Measurements from ENCODE around the gene ATXN10.

ATXN10 gene

DNA sequence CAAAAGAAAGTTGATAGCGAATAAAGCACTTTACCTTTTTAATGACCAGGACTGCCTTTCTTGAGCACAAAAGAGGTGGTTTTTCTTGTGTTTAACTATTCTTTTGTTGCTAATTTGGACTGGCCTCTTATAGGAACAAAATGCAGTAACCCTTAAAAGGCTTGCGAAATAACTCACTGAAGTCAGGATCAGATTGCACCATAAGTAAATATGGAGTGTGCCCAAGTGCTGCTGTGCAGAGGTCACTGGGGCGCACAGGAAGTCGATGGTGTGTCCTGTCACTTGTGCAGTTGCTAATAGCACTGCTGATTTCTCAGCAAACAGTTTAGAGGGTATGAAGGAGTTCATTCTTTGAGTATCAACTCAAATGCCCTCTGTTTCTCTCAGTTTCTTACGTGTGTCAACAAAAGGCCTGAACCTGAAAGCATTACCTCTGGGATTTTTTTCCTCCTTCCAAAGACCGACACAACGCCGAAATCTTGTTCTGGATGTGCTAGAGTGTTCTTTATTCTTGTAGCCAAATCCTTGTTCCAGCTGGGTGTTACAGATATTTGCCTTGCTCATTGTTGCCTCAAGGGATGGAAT lies 71.3 kb downstream of the ATXN10 start:
- H3K36me3 ChIP-seq (ENCODE audit: insufficient read depth, low read length) = peaks cover 86% of the 10 kb centered on the region
- no peaks in the 10 kb centered on the region for H3K9me2 ChIP-seq (replicated peaks; ENCODE audit: low read depth, low read length)
- H4K20me1 ChIP-seq (ENCODE audit: insufficient read depth, low read length, poor library complexity, severe bottlenecking) = peaks cover 7% of the 10 kb centered on the region
- H3K4me1 ChIP-seq (ENCODE audit: insufficient read depth, low read length, poor library complexity, severe bottlenecking) = no peaks in the 10 kb centered on the region
- H3K9ac ChIP-seq (ENCODE audit: low read depth, low read length, poor library complexity, severe bottlenecking) = no peak overlapping the region
- H3K4me3 ChIP-seq (ENCODE audit: low read length, poor library complexity, severe bottlenecking) = no peak overlapping the region
- no peaks in the 10 kb centered on the region for H3K27me3 ChIP-seq (ENCODE audit: insufficient read depth, low read length, poor library complexity, severe bottlenecking)
- H3F3A ChIP-seq (ENCODE audit: low read depth) = no peaks in the 10 kb centered on the region
- no peak overlapping the region for H3K4me2 ChIP-seq (ENCODE audit: low read depth, low read length, poor library complexity, severe bottlenecking)
- TF ChIP-seq, protein P1, sequence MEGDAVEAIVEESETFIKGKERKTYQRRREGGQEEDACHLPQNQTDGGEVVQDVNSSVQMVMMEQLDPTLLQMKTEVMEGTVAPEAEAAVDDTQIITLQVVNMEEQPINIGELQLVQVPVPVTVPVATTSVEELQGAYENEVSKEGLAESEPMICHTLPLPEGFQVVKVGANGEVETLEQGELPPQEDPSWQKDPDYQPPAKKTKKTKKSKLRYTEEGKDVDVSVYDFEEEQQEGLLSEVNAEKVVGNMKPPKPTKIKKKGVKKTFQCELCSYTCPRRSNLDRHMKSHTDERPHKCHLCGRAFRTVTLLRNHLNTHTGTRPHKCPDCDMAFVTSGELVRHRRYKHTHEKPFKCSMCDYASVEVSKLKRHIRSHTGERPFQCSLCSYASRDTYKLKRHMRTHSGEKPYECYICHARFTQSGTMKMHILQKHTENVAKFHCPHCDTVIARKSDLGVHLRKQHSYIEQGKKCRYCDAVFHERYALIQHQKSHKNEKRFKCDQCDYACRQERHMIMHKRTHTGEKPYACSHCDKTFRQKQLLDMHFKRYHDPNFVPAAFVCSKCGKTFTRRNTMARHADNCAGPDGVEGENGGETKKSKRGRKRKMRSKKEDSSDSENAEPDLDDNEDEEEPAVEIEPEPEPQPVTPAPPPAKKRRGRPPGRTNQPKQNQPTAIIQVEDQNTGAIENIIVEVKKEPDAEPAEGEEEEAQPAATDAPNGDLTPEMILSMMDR (conservative IDR thresholded peaks at IDR 0.05; ENCODE audit: low read length) = no peak
- TF ChIP-seq EZH2phosphoT487 (IDR thresholded peaks at IDR 0.05; ENCODE audit: borderline replicate concordance) = no peak
- H3K9me3 ChIP-seq (ENCODE audit: insufficient read depth, low read depth, low read length) = no peaks in the 10 kb centered on the region
- peaks cover 11% of the 10 kb centered on the region; the same call in 1 of the 2 replicates for H3K79me2 ChIP-seq (ENCODE audit: insufficient read depth, low read length)
- H2AFZ ChIP-seq (ENCODE audit: low read length) = no peak overlapping the region

DNA sequence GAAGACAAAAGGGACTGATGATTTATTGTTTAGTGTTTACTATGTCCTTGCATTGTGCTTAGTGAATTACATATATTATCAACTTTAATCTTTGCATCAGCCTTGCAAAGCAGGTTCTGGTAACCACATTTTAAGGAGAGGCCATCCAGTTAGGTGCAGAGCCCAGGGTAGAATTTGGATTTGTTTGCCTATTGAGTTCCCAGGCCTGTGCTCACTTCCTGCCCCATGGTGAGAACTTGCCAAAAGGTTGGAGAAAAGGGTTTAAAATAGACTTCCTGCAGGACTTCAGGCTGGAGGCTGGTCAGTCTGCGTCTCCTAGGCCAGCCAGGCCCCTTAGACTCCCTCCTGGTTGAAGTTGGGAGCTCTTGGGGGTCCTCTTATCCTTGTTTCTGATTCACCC lies 72.1 kb downstream of the ATXN10 start:
- TF ChIP-seq EZH2phosphoT487 (IDR thresholded peaks at IDR 0.05; ENCODE audit: borderline replicate concordance) = no peak
- TF ChIP-seq, protein P1 (conservative IDR thresholded peaks at IDR 0.05; ENCODE audit: low read length) = no peak
- H3K4me2 ChIP-seq (ENCODE audit: low read depth, low read length, poor library complexity, severe bottlenecking) = no peak overlapping the region

DNA sequence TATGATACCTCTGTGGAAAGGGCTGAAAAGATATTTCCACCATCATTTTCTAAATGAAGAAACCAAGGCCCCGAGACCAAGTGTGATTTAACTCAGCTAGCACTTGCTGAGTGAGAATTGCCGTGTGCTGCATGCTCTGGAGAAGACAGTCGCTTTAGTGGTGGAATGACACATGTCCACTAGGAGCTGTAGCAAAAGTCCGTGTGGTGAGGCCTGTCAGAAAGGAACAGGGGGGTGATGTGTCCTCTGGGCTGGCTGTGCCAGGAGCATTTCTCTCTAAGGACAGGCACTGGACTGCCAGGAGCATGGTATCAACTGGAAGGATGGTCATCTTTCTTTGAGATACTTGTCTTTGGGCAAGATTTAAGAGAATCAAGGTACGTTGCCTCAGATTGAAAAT lies 72.8 kb downstream of the ATXN10 start:
- Histone ChIP-seq H3K36me3 (ENCODE audit: insufficient read depth, low read length) (peaks cover 84% of the 10 kb centered on the region), H3K27me3 (ENCODE audit: insufficient read depth, low read length, poor library complexity, severe bottlenecking) (no peaks in the 10 kb centered on the region), H3K9me3 (ENCODE audit: insufficient read depth, low read depth, low read length) (no peaks in the 10 kb centered on the region), H3K9ac (ENCODE audit: low read depth, low read length, poor library complexity, severe bottlenecking) (no peak overlapping the region), H2AFZ (ENCODE audit: low read length) (no peak overlapping the region), H3K79me2 (ENCODE audit: insufficient read depth, low read length) (peaks cover 11% of the 10 kb centered on the region; the same call in 1 of the 2 replicates), H3K4me1 (ENCODE audit: insufficient read depth, low read length, poor library complexity, severe bottlenecking) (no peaks in the 10 kb centered on the region), H3K4me3 (ENCODE audit: low read length, poor library complexity, severe bottlenecking) (no peak overlapping the region), H3K9me2 (replicated peaks; ENCODE audit: low read depth, low read length) (no peaks in the 10 kb centered on the region), H3K4me2 (ENCODE audit: low read depth, low read length, poor library complexity, severe bottlenecking) (no peak overlapping the region), H4K20me1 (ENCODE audit: insufficient read depth, low read length, poor library complexity, severe bottlenecking) (peaks cover 4% of the 10 kb centered on the region), H3F3A (ENCODE audit: low read depth) (no peaks in the 10 kb centered on the region)
- TF ChIP-seq EZH2phosphoT487 (IDR thresholded peaks at IDR 0.05; ENCODE audit: borderline replicate concordance) = no peak
- TF ChIP-seq, protein P1 (conservative IDR thresholded peaks at IDR 0.05; ENCODE audit: low read length) = no peak

More for the DNA sequence above, 72.1 kb downstream of the ATXN10 start:
- no peaks in the 10 kb centered on the region for H3K4me1 ChIP-seq (ENCODE audit: insufficient read depth, low read length, poor library complexity, severe bottlenecking)
- H3K9me2 ChIP-seq (replicated peaks; ENCODE audit: low read depth, low read length) = no peaks in the 10 kb centered on the region
- no peaks in the 10 kb centered on the region for H3F3A ChIP-seq (ENCODE audit: low read depth)
- H4K20me1 ChIP-seq (ENCODE audit: insufficient read depth, low read length, poor library complexity, severe bottlenecking) = peaks cover 7% of the 10 kb centered on the region
- H3K27me3 ChIP-seq (ENCODE audit: insufficient read depth, low read length, poor library complexity, severe bottlenecking) = no peaks in the 10 kb centered on the region
- H3K79me2 ChIP-seq (ENCODE audit: insufficient read depth, low read length) = peaks cover 11% of the 10 kb centered on the region; the same call in 1 of the 2 replicates
- H3K36me3 ChIP-seq (ENCODE audit: insufficient read depth, low read length) = peaks cover 86% of the 10 kb centered on the region
- H3K9ac ChIP-seq (ENCODE audit: low read depth, low read length, poor library complexity, severe bottlenecking) = no peak overlapping the region
- no peaks in the 10 kb centered on the region for H3K9me3 ChIP-seq (ENCODE audit: insufficient read depth, low read depth, low read length)
- H2AFZ ChIP-seq (ENCODE audit: low read length) = no peak overlapping the region
- H3K4me3 ChIP-seq (ENCODE audit: low read length, poor library complexity, severe bottlenecking) = no peak overlapping the region
